Measurements from ENCODE around the gene ATP11C.

GRCh38 chrX:139974471-139974870 lies 41.6 kb upstream of the ATP11C start:
- no peak for TF ChIP-seq POLR2A (IDR thresholded peaks at IDR 0.05)
- no peak for TF ChIP-seq CTCF (IDR thresholded peaks at IDR 0.05)

All from thyroid gland (tissue), 4 donors.